OCI-LY7 (cell line): Measurements from ENCODE around the gene FGF1. TPM values are rescaled to one million over a fixed set of nuclear protein-coding genes. Genes with fewer than 3 reads are reported as not detected.

Experiments
- BruUV-seq: library from RNA; stranded (reverse); fragments of 400-500 nt; replicated peaks from 2 replicates; lab custom pipeline; 2021; lab: Mats Ljungman, UMichigan
- CTCF ChIA-PET: fragments of 300-600 bp; sonication (Branson Sonifier 250); formaldehyde crosslinking; loops from one replicate; lab custom pipeline; 2022; ENCODE audit warnings: antibody characterized with exemption; ENCODE audit not compliant: unreplicated experiment; lab: Charles Lee
- POLR2A ChIA-PET: fragments of 300-600 bp; sonication (Branson Sonifier 250); formaldehyde crosslinking; loops from one replicate; lab custom pipeline; 2022; ENCODE audit warnings: antibody characterized with exemption; lab: Charles Lee
- DNase-seq: peaks from one replicate; pipeline ENCODE4 v3.0.0-alpha.2; 2015; ENCODE audit warnings: low spot score
- H2AFZ ChIP-seq: fragments of 200-600 bp; sonication (generic), shearing (Covaris generic); 2 replicates; pipeline ENCODE4 v1.6.1; 2014; ENCODE audit warnings: mild to moderate bottlenecking, antibody characterized with exemption, low read length, moderate library complexity
- H3K27ac ChIP-seq: fragments of 200-600 bp; sonication (generic); 2 replicates; pipeline ENCODE4 v1.5.1; 2014; ENCODE audit warnings: mixed run types, low read depth, mild to moderate bottlenecking, moderate library complexity, low read length, inconsistent platforms; ENCODE audit not compliant: poor library complexity, severe bottlenecking
- H3K36me3 ChIP-seq: fragments of 200-600 bp; sonication (generic); 2 replicates; pipeline ENCODE4 v1.6.1; 2014; ENCODE audit warnings: mild to moderate bottlenecking, antibody characterized with exemption, low read length, moderate library complexity, mixed read lengths; ENCODE audit not compliant: insufficient read depth
- H3K4me1 ChIP-seq: fragments of 200-600 bp; sonication (generic); 2 replicates; pipeline ENCODE4 v1.5.1; 2014; ENCODE audit warnings: mild to moderate bottlenecking, low read length; ENCODE audit not compliant: insufficient read depth, poor library complexity, severe bottlenecking
- H3K4me2 ChIP-seq: fragments of 200-600 bp; sonication (generic); 2 replicates; pipeline ENCODE4 v1.6.1; 2014; ENCODE audit warnings: mild to moderate bottlenecking, low read length
- H3K4me3 ChIP-seq: fragments of 200-600 bp; sonication (generic); 2 replicates; pipeline ENCODE4 v1.5.1; 2014; ENCODE audit warnings: mild to moderate bottlenecking, low read depth, low read length; ENCODE audit not compliant: poor library complexity, severe bottlenecking
- H3K79me2 ChIP-seq: fragments of 200-600 bp; sonication (generic); 2 replicates; pipeline ENCODE4 v1.6.1; 2016; ENCODE audit warnings: low read depth, mild to moderate bottlenecking, low read length, moderate library complexity, mixed read lengths; ENCODE audit not compliant: insufficient read depth
- H3K9me2 ChIP-seq: fragments of 200-600 bp; sonication (generic); 2 replicates; pipeline ENCODE4 v1.6.1; 2016; ENCODE audit warnings: mild to moderate bottlenecking, low read length, mixed read lengths; ENCODE audit not compliant: insufficient read depth
- H3K9me3 ChIP-seq: fragments of 200-600 bp; sonication (generic); 2 replicates; pipeline ENCODE4 v1.6.1; 2014; ENCODE audit warnings: mild to moderate bottlenecking, mixed run types, low read length, mixed read lengths
- H4K20me1 ChIP-seq: fragments of 200-600 bp; sonication (generic); 2 replicates; pipeline ENCODE4 v1.6.1; 2014; ENCODE audit warnings: mild to moderate bottlenecking, antibody characterized with exemption, low read length, moderate library complexity, mixed read lengths; ENCODE audit not compliant: insufficient read depth
- CTCF ChIP-seq: fragments of 200-600 bp; sonication (generic); conservative IDR thresholded peaks from 2 replicates; pipeline ENCODE4 v1.5.1; 2014; ENCODE audit warnings: mild to moderate bottlenecking, antibody characterized with exemption, low read length, moderate library complexity, mixed read lengths
- EZH2phosphoT487 ChIP-seq: fragments of 200-600 bp; sonication (generic); IDR thresholded peaks from 2 replicates; pipeline ENCODE4 v1.6.1; 2018; ENCODE audit warnings: low read depth, borderline replicate concordance, mild to moderate bottlenecking, mixed run types, antibody characterized with exemption, low read length, moderate library complexity, mixed read lengths
- intact Hi-C: fragments of 100-400 bp; cut with micrococcal nuclease; formaldehyde crosslinking; loops from one replicate; pipeline ENCODE4 v1.10.0; 2022; ENCODE audit not compliant: unreplicated experiment
- total RNA-seq, 2 experiments: library from RNA; depleted of rRNA in 1 of 2; stranded (reverse); fragments of >200 nt in 1 of 2; shearing (Covaris generic) in 1 of 2; gene quantifications; 2 replicates each; pipeline ENCODE4 v1.2.3, GENCODE V29; 2014 to 2022

The FGF1 gene
- total RNA-seq, 2 experiments from 2014 or later = not detected

DNA sequence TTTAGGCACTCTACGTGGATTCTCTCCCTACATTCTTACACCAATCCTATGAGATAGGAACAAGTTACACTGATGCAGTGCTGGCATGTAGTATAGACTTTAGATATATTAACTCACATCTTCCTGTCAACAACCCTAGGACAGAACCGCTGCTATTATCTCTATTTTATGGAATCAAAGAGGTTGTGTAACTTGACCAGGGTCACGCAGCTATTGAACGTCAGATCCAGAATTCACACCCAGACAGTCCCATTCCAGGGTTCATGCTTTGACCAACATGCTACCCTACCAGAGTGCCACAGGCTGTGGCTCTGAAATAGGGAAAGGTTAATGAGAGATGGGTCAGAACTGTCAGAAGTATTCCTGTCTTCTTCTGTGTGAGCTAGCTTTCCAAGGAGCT is 9.6 kb downstream of the FGF1 start:
- Histone ChIP-seq H3K4me1 (no peaks in the 10 kb centered on the region), H3K36me3 (no peaks in the 10 kb centered on the region), H3K27ac (no peak overlapping the region), H2AFZ (no peak overlapping the region), H3K4me2 (no peak overlapping the region), H3K9me3 (no peaks in the 10 kb centered on the region), H3K9me2 (no peaks in the 10 kb centered on the region), H3K4me3 (no peak overlapping the region), H3K79me2 (no peaks in the 10 kb centered on the region), H4K20me1 (no peaks in the 10 kb centered on the region)
- TF ChIP-seq CTCF (no peak), EZH2phosphoT487 (no peak)
- BruUV-seq = no TSS peak
- no peak for DNase-seq
- intact Hi-C loops = no loop called here
- ChIA-PET CTCF (no interaction called here), POLR2A (interaction anchor here (0.6 kb wide), 1 partner anchor 14 kb away, joined by 3 read pairs; no protein-coding TSS in a partner anchor)

GRCh38 chr5:142674531-142675469 is 11.1 kb downstream of the FGF1 start:
- no TSS peak for BruUV-seq
- no peaks in the 10 kb centered on the region for H3K36me3 ChIP-seq
- intact Hi-C loops = no loop called here
- no peaks in the 10 kb centered on the region for H3K79me2 ChIP-seq
- H3K4me1 ChIP-seq = no peaks in the 10 kb centered on the region
- H3K4me2 ChIP-seq = no peak overlapping the region
- H4K20me1 ChIP-seq = no peaks in the 10 kb centered on the region
- H3K27ac ChIP-seq = no peak overlapping the region
- H3K9me2 ChIP-seq = no peaks in the 10 kb centered on the region
- H2AFZ ChIP-seq = no peak overlapping the region
- no peaks in the 10 kb centered on the region for H3K9me3 ChIP-seq
- no peak for TF ChIP-seq EZH2phosphoT487
- TF ChIP-seq CTCF = no peak
- no peak overlapping the region for H3K4me3 ChIP-seq
- DNase-seq = no peak
- CTCF ChIA-PET = no interaction called here
- POLR2A ChIA-PET = interaction anchor here (0.8 kb wide), 1 partner anchor 17 kb away, joined by 4 read pairs; no protein-coding TSS in a partner anchor

DNA sequence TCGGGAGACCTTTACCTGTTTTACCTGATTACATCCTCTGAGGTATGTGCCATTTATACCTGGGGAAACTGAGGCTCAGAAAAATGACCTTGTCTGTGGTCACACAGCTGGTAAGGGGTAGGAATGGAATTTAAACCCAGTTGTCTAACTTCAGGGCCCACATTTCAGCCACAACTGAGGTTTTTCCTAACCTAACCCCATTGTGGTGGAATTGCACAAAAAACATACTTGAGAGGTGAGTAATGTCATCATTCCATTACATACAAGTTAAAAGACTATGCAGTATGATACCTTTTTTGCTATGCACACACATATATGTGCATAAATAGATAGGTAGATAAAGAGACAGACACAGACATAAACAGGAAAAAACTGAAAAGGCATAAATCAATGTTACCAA is 14.1 kb downstream of the FGF1 start:
- Histone ChIP-seq H3K4me1 (no peaks in the 10 kb centered on the region), H4K20me1 (no peaks in the 10 kb centered on the region), H3K36me3 (no peaks in the 10 kb centered on the region), H3K9me2 (no peaks in the 10 kb centered on the region), H3K4me3 (no peak overlapping the region), H3K27ac (no peak overlapping the region), H3K9me3 (no peaks in the 10 kb centered on the region), H2AFZ (no peak overlapping the region), H3K79me2 (no peaks in the 10 kb centered on the region), H3K4me2 (no peak overlapping the region)
- ChIA-PET POLR2A (interaction anchor here (0.7 to 1.0 kb wide), 4 partner anchors 29 to 1475 kb away, joined by 4 read pairs; no protein-coding TSS in a partner anchor), CTCF (no interaction called here)
- no peak for DNase-seq
- intact Hi-C loops = no loop called here
- TF ChIP-seq CTCF (no peak), EZH2phosphoT487 (no peak)
- no TSS peak for BruUV-seq
